Urothelium cell line (cell line): Measurements from ENCODE around the gene TRIM67.
"Not testable (repeated sequence)": the region's sequence is repeated elsewhere in the genome, so short reads cannot be mapped to it uniquely, and the experiment has no call there.

Source experiments
- DNase-seq: peaks from one replicate; pipeline ENCODE4 v3.0.0; 2011; ENCODE audit warnings: low spot score, mixed read lengths
- FAIRE-seq: peaks from 2 replicates; lab custom pipeline; 2011; peaks lifted over from hg19 to GRCh38; lab: Jason Lieb, UNC

TRIM67 gene

GRCh38 chr1:231201375-231201978 is 39.6 kb downstream of the TRIM67 start:
- FAIRE-seq = no peak
- no peak for DNase-seq

- DNase-seq (no peak), FAIRE-seq (peak; percentile 76)
Observed at GRCh38 chr1:231201979-231202633, 40.2 kb downstream of the TRIM67 start.

DNA sequence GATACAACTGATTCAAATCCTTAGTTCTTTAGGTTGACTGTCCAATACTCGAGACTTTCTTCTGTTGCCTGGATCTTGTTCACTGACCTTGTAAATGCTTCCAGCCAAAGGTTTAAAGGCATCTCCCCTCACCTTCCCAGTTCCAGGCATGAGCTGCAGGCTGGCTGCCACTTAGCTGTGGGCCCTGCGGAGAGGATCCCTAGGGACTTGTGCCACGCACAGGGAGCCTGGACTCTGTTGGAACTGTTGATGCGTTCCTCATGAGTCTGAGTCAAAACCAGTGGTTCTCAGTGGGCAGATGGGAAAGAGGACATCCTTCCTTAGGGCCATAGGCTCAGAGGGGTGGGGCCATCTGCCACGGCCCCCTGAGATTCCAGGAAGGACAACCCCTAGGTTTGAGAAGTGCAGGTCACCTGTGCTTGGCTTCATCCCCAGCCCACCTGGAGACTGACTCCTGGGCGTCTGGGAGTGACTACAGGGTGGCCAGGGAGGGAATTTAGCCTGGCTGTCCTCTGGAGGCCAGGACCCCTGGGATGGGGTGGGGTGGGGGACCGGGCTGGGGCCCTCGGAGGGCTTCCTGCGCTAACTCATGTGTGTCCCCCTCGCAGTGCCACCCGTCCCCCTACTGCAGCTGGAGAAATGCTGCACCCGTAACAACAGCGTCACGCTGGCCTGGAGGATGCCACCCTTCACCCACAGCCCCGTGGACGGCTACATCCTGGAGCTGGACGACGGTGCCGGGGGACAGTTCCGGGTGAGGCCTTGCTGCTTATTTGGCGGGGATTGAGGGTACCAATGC is 41.6 kb downstream of the TRIM67 start:
- no peak for FAIRE-seq

DNA sequence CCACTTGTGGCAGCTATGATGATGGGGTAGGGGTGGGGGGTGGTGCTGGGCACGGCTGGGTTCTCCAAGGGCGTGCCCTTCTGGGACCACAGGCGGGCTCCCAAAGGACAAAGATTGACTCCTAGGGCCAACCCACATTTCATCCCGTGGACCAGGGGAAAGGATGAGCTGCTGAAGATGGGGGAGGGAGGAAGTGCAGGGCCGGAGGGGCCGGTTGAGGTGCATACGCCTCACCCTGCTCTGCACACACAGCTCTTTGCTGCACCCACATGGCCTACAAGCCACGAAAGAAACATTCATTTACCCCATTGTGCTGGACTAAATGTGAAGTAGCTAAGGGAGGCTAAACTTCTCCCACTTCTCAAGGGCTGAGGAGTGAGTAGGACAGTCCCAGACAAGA is 45.0 kb downstream of the TRIM67 start:
- DNase-seq = no peak
- no peak for FAIRE-seq

More for the DNA sequence above, 41.6 kb downstream of the TRIM67 start:
- no peak for DNase-seq

- FAIRE-seq = no peak
- DNase-seq = no peak
Observed at GRCh38 chr1:231207437-231207836, 45.6 kb downstream of the TRIM67 start.

- no peak for DNase-seq
- no peak for FAIRE-seq
Observed at GRCh38 chr1:231208980-231209379, 47.1 kb downstream of the TRIM67 start.

- no peak for FAIRE-seq
- no peak for DNase-seq
Observed at GRCh38 chr1:231209531-231209930, 47.7 kb downstream of the TRIM67 start.

DNA sequence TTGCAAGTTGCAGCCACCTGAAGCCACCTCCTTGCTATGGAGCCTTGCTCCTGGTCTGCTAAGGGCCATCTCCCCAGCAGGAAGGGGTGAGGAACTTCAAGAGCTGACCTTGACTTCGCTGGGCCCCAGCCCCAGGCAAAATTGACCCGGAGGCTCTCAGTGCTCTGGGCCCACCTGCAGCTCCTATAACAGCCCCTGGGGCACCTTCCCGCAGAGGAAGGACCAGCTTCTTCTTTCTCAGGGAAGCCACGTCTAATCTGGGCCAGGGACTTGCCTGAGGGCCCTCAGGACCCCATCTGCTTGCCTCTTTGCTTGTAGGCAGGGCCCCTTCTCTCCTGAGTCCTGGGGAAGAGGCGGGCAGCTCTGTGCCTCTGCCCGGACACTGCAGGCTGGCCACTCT is 48.3 kb downstream of the TRIM67 start:
- DNase-seq (no peak), FAIRE-seq (no peak)

DNA sequence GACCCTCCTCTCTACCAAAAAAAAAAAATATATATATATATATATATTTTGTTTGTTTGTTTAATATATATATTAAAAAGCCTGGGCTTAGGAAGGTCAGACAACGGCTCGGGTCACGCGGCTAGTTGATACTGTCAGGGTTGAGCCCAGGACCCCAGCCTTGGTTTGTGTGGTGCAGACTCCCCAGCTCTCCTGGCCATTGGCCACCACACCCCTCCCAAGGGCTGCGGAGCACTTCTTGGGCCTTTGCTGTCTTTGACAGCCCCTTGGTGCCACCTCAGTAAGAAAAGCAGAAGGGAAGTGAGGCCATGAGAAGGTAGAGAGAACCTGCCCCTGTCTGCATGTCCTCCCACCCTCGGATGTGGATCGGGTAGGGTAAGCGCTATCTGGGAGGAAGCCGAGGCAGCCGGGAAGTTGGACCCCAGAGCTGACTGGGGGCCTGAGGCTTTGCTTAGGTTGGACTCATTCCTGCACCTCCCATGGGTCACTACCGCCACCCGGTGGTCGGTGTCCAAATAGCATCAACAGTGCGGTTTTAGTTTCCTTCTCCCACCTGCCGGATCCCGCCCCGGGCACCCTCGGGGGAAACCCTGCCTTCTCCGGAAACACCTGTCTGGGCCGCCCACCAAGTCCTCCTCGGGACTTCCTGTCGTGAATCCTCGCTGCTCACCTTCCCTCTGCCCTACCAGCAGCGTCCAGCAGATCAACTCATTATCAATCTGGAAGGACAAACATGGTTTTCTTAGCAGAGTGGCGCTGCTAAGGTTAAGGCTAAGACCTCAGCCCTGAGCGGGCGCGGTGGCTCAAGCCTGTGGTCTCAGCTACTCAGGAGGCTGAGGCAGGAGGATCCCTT is 49.4 kb downstream of the TRIM67 start:
- DNase-seq (peak; percentile 86), FAIRE-seq (no peak)

DNA sequence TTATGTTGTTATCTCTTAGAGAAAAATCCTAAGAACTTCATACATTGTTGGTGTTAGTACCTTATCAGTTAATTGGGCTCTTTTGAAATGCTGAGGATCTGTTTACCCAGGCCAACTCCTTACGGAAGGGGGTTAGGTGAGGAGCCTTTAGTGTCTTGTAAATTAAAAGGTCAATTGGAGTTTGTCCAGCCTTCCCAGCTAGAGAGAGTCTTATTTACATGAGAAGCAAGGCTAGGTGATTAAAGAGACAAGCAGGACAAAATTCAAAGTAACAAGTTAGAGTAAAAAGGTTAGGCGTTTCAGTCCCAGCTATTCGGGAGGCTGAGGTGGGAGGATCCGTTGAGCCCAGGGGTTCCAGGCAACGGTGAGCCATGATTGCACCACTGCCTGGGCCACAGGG is 50.4 kb downstream of the TRIM67 start:
- FAIRE-seq, DNase-seq: not testable (repeated sequence)

- no peak for FAIRE-seq
- no peak for DNase-seq
Observed at GRCh38 chr1:231213831-231214573, 52.1 kb downstream of the TRIM67 start.

DNA sequence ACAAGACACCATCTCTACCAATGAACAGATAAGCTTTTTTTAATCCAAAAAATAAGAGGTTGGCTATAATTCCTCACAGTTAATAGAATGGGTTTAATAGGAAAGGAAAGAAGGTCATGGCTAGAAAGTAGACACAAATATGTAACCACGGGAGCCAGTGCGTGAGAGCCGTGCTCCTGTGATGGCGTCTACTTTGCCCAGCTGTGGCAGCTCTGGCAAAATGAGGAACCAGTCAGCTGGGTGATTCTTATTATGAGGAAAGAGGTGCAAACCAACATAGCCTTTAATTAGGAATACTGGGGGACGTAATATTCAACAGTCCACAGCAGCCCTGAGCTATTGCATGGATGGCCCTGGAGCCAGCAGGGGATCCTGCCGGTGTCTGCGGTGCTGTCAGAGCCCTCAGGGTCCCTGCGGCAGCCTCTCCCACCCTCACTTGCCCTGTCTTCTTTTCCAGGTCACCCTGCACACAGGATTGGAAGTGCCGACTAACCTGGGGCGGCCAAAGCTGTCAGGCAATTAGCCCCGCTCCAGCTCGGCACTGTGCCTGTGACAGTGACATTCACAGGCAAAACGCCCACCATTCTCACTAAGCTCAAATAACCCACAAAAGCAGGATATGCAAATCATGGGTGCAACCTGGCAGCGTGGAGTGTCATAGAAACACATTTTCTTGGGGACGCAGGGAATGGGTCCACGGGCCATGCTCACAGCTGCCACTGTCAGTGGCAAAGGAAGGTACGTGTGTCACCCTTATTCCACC is 53.2 kb downstream of the TRIM67 start:
- FAIRE-seq (no peak), DNase-seq (no peak)

- DNase-seq (no peak), FAIRE-seq (no peak)
Observed at GRCh38 chr1:231215681-231216385, 54.0 kb downstream of the TRIM67 start.

GRCh38 chr1:231216498-231216897 is 54.6 kb downstream of the TRIM67 start:
- FAIRE-seq (no peak), DNase-seq (no peak)

DNA sequence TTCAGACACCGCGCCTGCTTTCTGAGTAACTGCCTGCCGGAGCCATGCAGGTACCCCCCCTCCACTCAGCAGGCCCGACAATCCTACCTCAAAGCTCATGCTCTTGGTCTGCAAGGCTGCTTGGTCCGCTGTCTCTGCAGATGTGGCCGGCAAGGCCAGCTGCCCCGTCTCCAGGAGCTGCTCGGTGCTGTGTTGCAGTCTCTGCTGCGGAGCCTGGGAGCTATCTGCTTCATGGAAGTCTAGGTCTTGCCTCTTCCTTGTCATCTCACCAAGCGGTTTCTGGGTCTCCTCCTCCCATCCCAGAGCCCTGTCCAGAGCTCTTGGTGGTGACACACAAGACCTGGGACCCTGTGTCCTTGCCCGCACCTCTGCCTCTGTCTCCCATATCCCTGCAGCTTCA is 55.2 kb downstream of the TRIM67 start:
- no peak for DNase-seq
- no peak for FAIRE-seq

DNA sequence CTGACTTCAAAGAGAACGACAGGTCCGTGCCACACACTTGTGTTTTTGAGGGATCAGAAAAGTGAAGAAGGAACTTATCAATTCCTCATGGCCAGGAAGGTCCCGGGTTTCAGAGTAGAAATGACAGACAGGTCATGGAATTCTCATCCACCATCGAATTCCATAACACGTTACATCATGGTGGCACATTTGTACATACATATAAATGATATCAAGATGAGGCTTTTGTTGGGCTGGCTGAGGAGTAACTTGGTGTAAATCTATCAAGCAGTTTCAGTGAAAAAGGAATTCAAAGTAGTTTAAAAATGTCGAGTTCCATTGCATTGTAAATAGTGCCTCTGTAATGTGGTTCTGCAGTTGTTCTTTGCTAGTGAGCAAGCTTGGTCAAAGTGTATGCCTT is 56.2 kb downstream of the TRIM67 start:
- DNase-seq = no peak
- FAIRE-seq = no peak

DNA sequence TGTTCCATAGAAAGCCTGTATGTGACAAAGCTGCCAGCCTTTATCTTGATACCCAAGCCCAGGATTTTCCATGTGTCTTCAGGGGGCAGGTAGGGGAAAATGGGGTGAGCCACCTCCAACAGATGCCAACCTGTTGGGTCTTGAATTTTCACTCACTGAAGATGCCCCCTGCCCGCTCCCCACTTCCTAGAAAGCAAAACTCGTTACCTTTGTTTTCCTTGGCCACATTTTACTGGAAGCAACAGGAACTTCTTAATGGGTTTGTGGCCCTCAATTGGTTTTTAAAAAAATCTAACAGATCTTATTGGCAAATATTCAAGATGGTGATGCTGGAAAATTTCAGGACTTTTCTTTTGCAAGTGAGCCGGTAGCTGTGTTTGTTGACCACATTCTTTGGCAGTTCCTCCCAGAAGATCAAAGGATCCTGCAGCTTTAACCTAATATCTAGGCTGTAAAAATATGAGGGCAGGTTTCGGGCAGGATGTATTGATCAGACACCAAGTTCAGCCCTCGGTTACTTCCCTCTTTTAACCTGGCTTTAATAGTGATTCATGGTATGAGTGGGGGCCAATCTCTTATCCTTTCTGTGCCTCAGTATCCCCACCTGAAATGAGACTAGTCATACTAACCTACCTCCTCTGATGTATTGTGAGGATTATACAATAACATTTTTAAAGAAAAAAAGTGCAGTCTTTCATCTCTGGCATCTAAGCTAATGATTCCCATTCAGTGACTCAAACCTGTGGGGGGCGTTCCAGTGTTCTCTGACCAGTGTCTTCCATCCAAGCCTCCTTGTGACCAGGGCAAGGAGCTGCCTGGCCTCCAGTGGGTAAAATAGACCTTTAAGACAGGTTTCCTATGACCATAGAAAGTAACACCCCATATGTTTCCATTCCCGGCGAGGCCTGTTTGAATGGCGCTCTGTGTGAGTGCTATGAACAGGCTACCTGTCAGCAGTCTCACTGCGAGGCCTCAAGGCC is 57.9 kb downstream of the TRIM67 start:
- no peak for FAIRE-seq

GRCh38 chr1:231220801-231221200 is 58.9 kb downstream of the TRIM67 start:
- no peak for DNase-seq
- FAIRE-seq = no peak

More for the DNA sequence above, 57.9 kb downstream of the TRIM67 start:
- DNase-seq = no peak
